B cell (primary cell): ENCODE data around the gene PRAME. TPM values are rescaled to one million over a fixed set of nuclear protein-coding genes. Genes with fewer than 3 reads are reported as not detected.
A peak's percentile ranks its signal among the peaks of the same experiment; 100 is the strongest.

Experiments
- ATAC-seq: fragments of 200-7000 bp; cut with Tn5 transposase; one replicate; pipeline ENCODE4 v1.10.0; 2021; ENCODE audit warnings: low read depth, mild to moderate bottlenecking, moderate number of reproducible peaks, moderate library complexity
- CTCF ChIA-PET: fragments of 350-600 bp; sonication (Branson Sonifier 250); formaldehyde crosslinking; loops from one replicate; lab custom pipeline; 2021; ENCODE audit warnings: antibody characterized with exemption, inconsistent platforms; lab: Charles Lee
- POLR2A ChIA-PET: fragments of 350-600 bp; sonication (Branson Sonifier 250); formaldehyde crosslinking; loops from one replicate; lab custom pipeline; 2021; ENCODE audit warnings: antibody characterized with exemption; lab: Charles Lee
- DNase-seq: peaks from one replicate; pipeline ENCODE4 v3.0.0; 2013
- H2AFZ ChIP-seq: 2 replicates; pipeline ENCODE4 v1.6.1; 2012; ENCODE audit warnings: mild to moderate bottlenecking, low read depth, low read length; ENCODE audit not compliant: insufficient read depth, poor library complexity, severe bottlenecking
- H3K27ac ChIP-seq, 2 donors: 1 replicate in 1 of 2; 2 replicates in 1 of 2; pipeline ENCODE4 v1.5.1; 2012 to 2013; ENCODE audit warnings: low read length in 2 of 2, mild to moderate bottlenecking in 2 of 2, moderate library complexity in 1 of 2
- H3K27me3 ChIP-seq, 4 experiments: fragments of 200-600 bp in 1 of 4; sonication (generic) in 1 of 4; replicated peaks in 1 of 4; 1 replicate in 2 of 4; 2 replicates in 2 of 4; pipeline versions ENCODE4 v1.6.1 to v1.7.0; 2013 to 2016; ENCODE audit warnings: low read length in 3 of 4, mild to moderate bottlenecking in 2 of 4, mixed read lengths in 1 of 4, moderate library complexity in 1 of 4; ENCODE audit not compliant: insufficient read depth in 4 of 4, control insufficient read depth in 3 of 4; ENCODE audit errors: control extremely low read depth in 1 of 4
- H3K36me3 ChIP-seq, 2 experiments: replicated peaks in 1 of 2; 1 replicate in 1 of 2; 2 replicates in 1 of 2; pipeline versions ENCODE4 v1.6.1 to v1.7.1; 2013; ENCODE audit warnings: low read length in 1 of 2; ENCODE audit not compliant: insufficient read depth in 2 of 2, control insufficient read depth in 1 of 2; ENCODE audit errors: control extremely low read depth in 1 of 2, extremely low read depth in 1 of 2
- H3K4me1 ChIP-seq, 2 donors: fragments of 200-600 bp in 1 of 2; sonication (generic) in 1 of 2; 1 replicate in 1 of 2; 2 replicates in 1 of 2; pipeline versions ENCODE4 v1.5.1 to v1.6.1; 2013 to 2017; ENCODE audit warnings: low read length in 2 of 2; ENCODE audit not compliant: control insufficient read depth in 2 of 2, insufficient read depth in 2 of 2
- H3K4me2 ChIP-seq: replicated peaks from 2 replicates; pipeline ENCODE3; 2012; ENCODE audit warnings: mild to moderate bottlenecking, low read depth, low read length; ENCODE audit not compliant: poor library complexity, severe bottlenecking
- H3K4me3 ChIP-seq, 5 experiments: fragments of 200-600 bp in 1 of 5; sonication (generic) in 1 of 5; 1 replicate in 3 of 5; 2 replicates in 2 of 5; pipeline versions ENCODE4 v1.5.1 to v1.7.0; 2011 to 2016; ENCODE audit warnings: low read length in 4 of 5, mild to moderate bottlenecking in 4 of 5, low read depth in 2 of 5, control low read depth in 1 of 5, moderate library complexity in 1 of 5; ENCODE audit not compliant: insufficient read depth in 1 of 5; ENCODE audit errors: control extremely low read depth in 1 of 5, extremely low read depth in 1 of 5
- H3K79me2 ChIP-seq: fragments of 200-600 bp; sonication (generic); one replicate; pipeline ENCODE4 v1.6.0; 2016; ENCODE audit warnings: low read length; ENCODE audit not compliant: control insufficient read depth, insufficient read depth
- H3K9ac ChIP-seq: fragments of 200-600 bp; sonication (generic); 2 replicates; pipeline ENCODE4 v1.6.1; 2017; ENCODE audit warnings: mild to moderate bottlenecking, low read length, moderate library complexity
- H3K9me3 ChIP-seq, 3 donors: one replicate each; pipeline versions ENCODE4 v1.6.1 to v1.7.1; 2013; ENCODE audit warnings: low read length in 2 of 3; ENCODE audit not compliant: control insufficient read depth in 2 of 3, insufficient read depth in 1 of 3; ENCODE audit errors: control extremely low read depth in 1 of 3
- H4K20me1 ChIP-seq: 2 replicates; pipeline ENCODE4 v1.6.0; 2012; ENCODE audit warnings: mild to moderate bottlenecking, low read length; ENCODE audit not compliant: insufficient read depth, control insufficient read depth, poor library complexity, severe bottlenecking
- H3K27ac Mint-ChIP-seq: one replicate; pipeline ENCODE4 v1.8.0; 2021; ENCODE audit warnings: mixed read lengths
- H3K27me3 Mint-ChIP-seq: one replicate; pipeline ENCODE4 v1.8.0; 2021; ENCODE audit warnings: mixed read lengths
- H3K4me1 Mint-ChIP-seq: one replicate; pipeline ENCODE4 v1.8.0; 2021; ENCODE audit warnings: mixed read lengths
- H3K4me3 Mint-ChIP-seq: one replicate; pipeline ENCODE4 v1.8.0; 2021; ENCODE audit warnings: mixed read lengths
- H3K9me3 Mint-ChIP-seq: one replicate; pipeline ENCODE4 v1.8.0; 2022; ENCODE audit warnings: mixed read lengths; ENCODE audit not compliant: insufficient read depth
- EZH2 ChIP-seq: IDR thresholded peaks from 2 replicates; pipeline ENCODE4 v1.6.1; 2012; ENCODE audit warnings: borderline replicate concordance, low read depth, mild to moderate bottlenecking, moderate library complexity, low read length; ENCODE audit not compliant: insufficient read depth, poor library complexity, severe bottlenecking
- WGBS: methylation state at CpG from one replicate; pipeline ENCODE4 v1.1.5; 2013; ENCODE audit warnings: missing lambda C conversion rate; ENCODE audit not compliant: insufficient coverage; 5-methylcytosine and 5-hydroxymethylcytosine counted together
- intact Hi-C: fragments of 100-400 bp; cut with micrococcal nuclease; formaldehyde crosslinking; loops from one replicate; pipeline ENCODE4 v1.10.0; 2022
- polyA plus RNA-seq: library from polyadenylated mRNA; depleted of rRNA; stranded (reverse); fragments of >200 nt; gene quantifications from 2 replicates; pipeline ENCODE4 v1.2.3, GENCODE V29; 2012
- total RNA-seq, 2 donors: library from RNA; stranded (reverse); fragments of 120-200 nt in 1 of 2; gene quantifications; 1 replicate in 1 of 2; 2 replicates in 1 of 2; pipeline versions ENCODE4 v1.2.3 to v1.2.4, GENCODE V29; 2013 to 2022
- TF ChIP-seq, protein P1 (sequence below): fragments of 200-600 bp; IDR thresholded peaks from one replicate; pipeline ENCODE4 v1.8.0; 2022; ENCODE audit warnings: antibody characterized with exemption, mild to moderate bottlenecking

Gene PRAME
- total and polyA plus RNA-seq, 2 donors (not counting 1 experiment from before 2014, with no cell fraction given) = 0.63 TPM; not detected in 1

DNA sequence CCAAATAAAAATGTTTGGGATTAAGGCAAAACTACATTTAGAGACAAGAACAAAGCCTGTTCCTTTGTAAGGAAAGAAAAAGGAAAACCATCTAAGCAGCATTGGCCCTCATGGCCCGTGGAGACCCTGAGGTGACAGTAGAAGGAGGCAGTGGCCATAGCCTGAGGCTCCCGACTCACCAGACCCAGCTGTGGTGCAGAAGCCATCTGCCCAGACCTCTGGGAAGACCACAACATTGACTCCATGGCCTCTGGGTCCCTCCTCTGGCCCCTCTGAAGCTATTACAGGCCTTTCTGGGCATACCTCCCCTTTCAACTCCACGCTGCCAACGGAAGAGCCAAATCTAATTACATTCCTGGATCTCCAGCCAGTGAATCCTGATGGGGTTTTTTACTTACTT, 6.4 kb downstream of the PRAME start:
- Mint-ChIP-seq H3K4me1 (peaks cover 6% of the 10 kb centered on the region), H3K27ac (no peak overlapping the region), H3K27me3 (no peaks in the 10 kb centered on the region), H3K9me3 (no peaks in the 10 kb centered on the region), H3K4me3 (no peak overlapping the region)
- Histone ChIP-seq H3K9me3 (peaks cover 0 to 8% (median 0%) of the 10 kb centered on the region in 3 donors), H3K36me3 (no peaks in the 10 kb centered on the region), H3K27ac (no peak overlapping the region), H2AFZ (no peak overlapping the region), H3K4me2 (no peak overlapping the region), H3K9ac (no peak overlapping the region), H3K79me2 (no peaks in the 10 kb centered on the region), H3K4me3 (no peak overlapping the region), H3K27me3 (no peaks in the 10 kb centered on the region), H4K20me1 (no peaks in the 10 kb centered on the region), H3K4me1 (peaks cover 0 to 6% of the 10 kb centered on the region in 2 donors)
- intact Hi-C loops = loop anchor here (1.0 kb wide), 1 partner anchor 121 kb away; no protein-coding TSS in a partner anchor
- CTCF ChIA-PET = interaction anchor here (0.9 to 1.7 kb wide), 7 partner anchors 9 to 345 kb away, joined by 3 to 7 read pairs (median 4); no protein-coding TSS in a partner anchor
- ATAC-seq (no peak), DNase-seq (peak; percentile 28)
- 81% methylated on average over 4 of the region's 4 CpGs for WGBS
- POLR2A ChIA-PET = no interaction called here
- TF ChIP-seq, protein P1, sequence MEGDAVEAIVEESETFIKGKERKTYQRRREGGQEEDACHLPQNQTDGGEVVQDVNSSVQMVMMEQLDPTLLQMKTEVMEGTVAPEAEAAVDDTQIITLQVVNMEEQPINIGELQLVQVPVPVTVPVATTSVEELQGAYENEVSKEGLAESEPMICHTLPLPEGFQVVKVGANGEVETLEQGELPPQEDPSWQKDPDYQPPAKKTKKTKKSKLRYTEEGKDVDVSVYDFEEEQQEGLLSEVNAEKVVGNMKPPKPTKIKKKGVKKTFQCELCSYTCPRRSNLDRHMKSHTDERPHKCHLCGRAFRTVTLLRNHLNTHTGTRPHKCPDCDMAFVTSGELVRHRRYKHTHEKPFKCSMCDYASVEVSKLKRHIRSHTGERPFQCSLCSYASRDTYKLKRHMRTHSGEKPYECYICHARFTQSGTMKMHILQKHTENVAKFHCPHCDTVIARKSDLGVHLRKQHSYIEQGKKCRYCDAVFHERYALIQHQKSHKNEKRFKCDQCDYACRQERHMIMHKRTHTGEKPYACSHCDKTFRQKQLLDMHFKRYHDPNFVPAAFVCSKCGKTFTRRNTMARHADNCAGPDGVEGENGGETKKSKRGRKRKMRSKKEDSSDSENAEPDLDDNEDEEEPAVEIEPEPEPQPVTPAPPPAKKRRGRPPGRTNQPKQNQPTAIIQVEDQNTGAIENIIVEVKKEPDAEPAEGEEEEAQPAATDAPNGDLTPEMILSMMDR = no peak
- no peak for TF ChIP-seq EZH2

DNA sequence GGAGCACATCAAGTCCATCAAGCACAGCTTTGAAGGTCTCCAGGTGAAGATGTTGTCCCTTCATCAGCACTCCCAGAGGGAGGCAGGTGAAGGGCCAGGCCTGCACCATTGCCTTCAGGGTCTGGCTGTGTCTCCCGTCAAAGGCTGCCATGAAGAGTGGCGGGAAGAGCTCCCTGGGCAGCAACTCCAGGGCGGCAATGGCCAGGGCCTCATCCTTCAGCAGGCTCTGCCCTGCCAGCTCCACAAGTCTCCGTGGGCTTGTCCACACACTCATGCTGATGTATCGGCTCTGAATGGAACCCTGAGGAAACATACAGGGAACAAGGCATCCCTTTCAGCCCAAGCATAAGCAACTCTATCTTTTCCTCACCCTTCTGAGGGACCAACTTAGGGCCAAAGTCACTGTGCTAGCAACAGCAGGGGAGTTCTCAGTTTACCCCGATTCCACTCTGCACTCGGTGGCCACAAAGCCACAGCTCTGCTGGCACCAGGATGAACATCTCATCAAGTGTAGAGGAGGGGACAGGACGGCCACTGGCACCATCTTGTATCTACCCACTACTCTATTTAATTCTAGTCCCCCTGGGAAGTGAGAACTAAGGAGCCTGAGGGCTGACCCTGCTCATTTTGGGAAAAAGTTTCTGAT, 8.2 kb downstream of the PRAME start:
- CTCF ChIA-PET = interaction anchor here (1.5 kb wide), 1 partner anchor 119 kb away, joined by 3 read pairs; no protein-coding TSS in a partner anchor
- Histone ChIP-seq H3K36me3 (no peaks in the 10 kb centered on the region), H3K79me2 (no peaks in the 10 kb centered on the region), H3K9me3 (no peaks in the 10 kb centered on the region), H3K4me3 (no peak overlapping the region), H3K4me1 (peaks cover 0 to 12% of the 10 kb centered on the region in 2 donors), H3K27ac (no peak overlapping the region), H3K4me2 (no peak overlapping the region), H3K9ac (no peak overlapping the region), H3K27me3 (no peaks in the 10 kb centered on the region), H2AFZ (no peak overlapping the region), H4K20me1 (no peaks in the 10 kb centered on the region)
- Mint-ChIP-seq H3K4me3 (no peak overlapping the region), H3K27ac (no peak overlapping the region), H3K4me1 (peaks cover 10% of the 10 kb centered on the region), H3K27me3 (no peaks in the 10 kb centered on the region), H3K9me3 (no peaks in the 10 kb centered on the region)
- TF ChIP-seq, protein P1 = no peak
- DNase-seq = no peak
- ATAC-seq = no peak
- 95% methylated on average over 5 of the region's 8 CpGs for WGBS
- intact Hi-C loops = no loop called here
- POLR2A ChIA-PET = no interaction called here
